Tongue (tissue), 2 donors: ENCODE data around the gene FGF10. TPM values are rescaled to one million over a fixed set of nuclear protein-coding genes. Genes with fewer than 3 reads are reported as not detected.

Experiments used
- DNase-seq: peaks from one replicate; pipeline ENCODE4 v3.0.0-alpha.2; 2015
- total RNA-seq: library from RNA; depleted of rRNA; stranded (reverse); fragments of >200 nt; gene quantifications from one replicate; pipeline ENCODE4 v1.2.3, GENCODE V29; 2014

The FGF10 gene
- 18.4 TPM for total RNA-seq

DNA sequence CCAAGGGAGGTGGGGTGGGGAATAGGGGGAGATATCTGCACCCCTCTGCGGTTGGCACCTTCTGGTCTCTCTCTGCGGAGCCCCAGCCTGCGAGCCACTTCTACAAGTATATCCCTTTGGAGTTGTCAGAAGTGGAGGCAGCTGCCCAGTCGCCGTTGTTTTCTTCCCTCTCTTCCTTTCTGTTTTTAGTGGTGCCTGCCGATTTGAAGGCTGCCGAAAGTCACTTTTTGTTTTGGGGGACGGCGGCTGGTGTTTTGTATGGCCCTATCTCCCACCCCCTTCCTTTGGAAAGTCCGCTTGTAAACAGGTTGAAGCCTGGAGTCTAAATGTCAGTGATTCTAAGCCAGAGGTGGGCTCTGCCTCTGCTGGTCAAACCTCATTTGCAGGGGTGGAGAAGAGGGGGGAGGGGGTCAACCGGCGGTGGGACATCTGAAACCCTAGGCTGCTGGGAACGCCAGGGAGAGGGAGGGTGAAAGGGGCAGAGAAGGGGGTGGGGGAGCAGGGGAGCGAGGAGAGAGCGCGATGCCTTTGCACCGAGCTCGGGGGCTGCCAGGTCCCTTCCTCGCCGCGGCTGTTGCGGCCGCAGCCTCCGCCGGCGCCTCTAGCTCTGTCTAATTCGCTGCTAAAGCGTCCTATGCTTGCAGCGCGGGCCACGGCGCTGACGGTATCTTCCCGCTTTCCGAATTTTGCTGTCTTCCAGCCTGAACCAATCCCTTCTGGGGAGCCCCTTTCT is at the start of gene FGF10:
Gene FGF10 (minus strand): TSS at position 331 of the 733 bp plus-strand sequence. CDS start 738 bp downstream, outside the sequence.
- peak; percentile 87 for DNase-seq

GRCh38 chr5:44426944-44427343 is 37.7 kb upstream of the FGF10 start:
- no peak for DNase-seq

DNA sequence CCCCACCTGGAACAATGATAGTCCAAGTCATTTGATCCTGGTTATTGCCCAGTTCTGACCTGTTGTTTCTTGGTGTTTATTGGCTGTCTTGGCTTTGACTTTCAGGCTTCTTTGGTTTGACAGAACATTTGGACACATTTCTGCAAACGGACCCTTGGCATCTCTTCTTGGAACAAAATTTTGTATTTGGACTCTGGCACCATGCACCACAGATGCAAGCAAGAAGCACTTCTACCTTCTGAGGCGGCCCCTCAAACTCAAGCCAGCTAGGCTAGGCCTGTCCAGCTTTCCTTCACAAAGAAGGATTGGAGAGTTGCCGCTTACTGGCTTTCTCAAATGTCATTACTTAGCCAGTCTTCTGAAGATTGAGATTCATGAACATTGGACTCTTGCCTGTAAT is 23.1 kb upstream of the FGF10 start:
- peak; percentile 44 for DNase-seq

- DNase-seq, result no peak
Measured at GRCh38 chr5:44402084-44402483, 12.9 kb upstream of the FGF10 start.

GRCh38 chr5:44401611-44402010 is 12.4 kb upstream of the FGF10 start:
- DNase-seq, result no peak

DNA sequence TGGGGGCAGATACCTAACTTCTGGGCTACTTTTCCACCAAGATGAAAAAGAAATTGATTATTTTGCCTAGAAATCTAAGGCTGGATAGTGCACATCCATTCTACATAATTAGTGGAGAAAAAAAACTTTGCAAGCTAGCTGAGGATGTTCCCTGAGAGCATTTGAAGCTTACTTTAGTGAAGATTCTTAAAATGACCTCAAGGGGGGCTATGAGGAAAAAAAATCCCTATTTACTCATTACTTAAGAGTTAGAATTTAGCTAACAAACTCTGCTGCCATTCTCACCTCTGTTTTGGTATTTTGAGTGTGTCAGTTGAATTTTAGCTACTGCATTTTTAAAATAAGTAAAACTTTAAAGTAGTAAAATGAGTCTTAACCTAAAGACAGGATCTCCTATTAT is 9.2 kb upstream of the FGF10 start:
- no peak for DNase-seq

- no peak for DNase-seq
Measured at GRCh38 chr5:44396312-44396711, 7.1 kb upstream of the FGF10 start.

GRCh38 chr5:44390351-44390750 is 1.1 kb upstream of the FGF10 start:
- peak; percentile 45 for DNase-seq

- DNase-seq, result no peak
Measured at GRCh38 chr5:44389823-44390143, 563 bp upstream of the FGF10 start.

DNA sequence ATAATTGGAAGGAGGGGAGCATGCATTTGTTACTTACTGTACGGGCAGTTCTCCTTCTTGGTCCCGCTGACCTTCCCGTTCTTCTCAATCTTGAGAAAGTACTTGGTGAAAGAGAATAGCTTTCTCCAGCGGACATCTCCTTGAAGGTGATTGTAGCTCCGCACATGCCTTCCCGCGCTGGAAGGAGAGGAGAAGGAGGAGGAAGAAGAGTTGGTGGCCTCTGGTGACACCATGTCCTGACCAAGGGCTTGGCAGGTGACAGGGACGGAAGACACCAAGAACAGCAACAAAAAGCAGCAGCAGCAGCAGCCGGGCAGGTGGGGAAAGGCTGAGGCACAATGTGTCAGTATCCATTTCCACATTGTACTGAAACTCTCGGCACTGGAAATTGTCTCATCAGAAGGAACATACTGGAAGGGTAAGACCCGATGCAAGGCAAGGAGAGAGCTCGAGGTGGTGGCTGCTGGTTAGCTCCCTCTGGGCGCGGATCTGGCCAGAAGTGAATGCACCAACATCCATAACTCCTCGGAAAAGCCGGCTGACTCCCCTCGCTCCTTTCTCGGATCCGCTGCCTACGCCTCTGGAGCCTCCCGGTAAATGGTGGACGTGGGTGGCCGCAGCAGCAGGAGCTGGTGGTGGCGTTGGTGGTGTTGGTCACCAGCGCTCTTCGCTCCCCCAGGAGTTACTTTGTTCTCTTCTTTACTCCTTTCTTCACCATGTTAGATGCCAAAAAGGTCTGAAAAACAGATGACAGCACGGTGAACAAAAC is 715 bp downstream of the FGF10 start:
- DNase-seq, result peak; percentile 67

- DNase-seq, result peak; percentile 70
Measured at GRCh38 chr5:44387921-44388320, 1.3 kb downstream of the FGF10 start.

DNA sequence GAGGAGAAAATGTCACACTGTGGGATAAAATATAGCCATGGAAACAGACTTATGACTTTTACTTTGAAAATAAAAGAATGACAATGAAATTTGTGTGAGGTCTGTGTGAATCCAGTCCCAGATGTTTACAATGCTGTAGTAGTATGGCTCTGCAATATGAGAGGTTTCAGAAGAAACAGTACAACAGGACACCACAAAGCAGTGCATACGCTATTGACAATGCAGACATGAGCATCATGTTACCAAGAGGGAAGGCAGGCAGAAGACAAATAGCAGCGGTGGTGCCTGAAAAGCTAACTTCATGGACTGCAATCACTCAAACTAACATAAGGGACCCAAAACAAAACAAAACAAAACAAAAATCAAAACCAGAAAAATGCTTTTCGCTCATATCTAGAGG is 1.8 kb downstream of the FGF10 start:
- DNase-seq, result peak; percentile 77

GRCh38 chr5:44385291-44385900 is 3.8 kb downstream of the FGF10 start:
- peak; percentile 68 for DNase-seq

- peak; percentile 78 for DNase-seq
Measured at GRCh38 chr5:44384816-44385215, 4.4 kb downstream of the FGF10 start.

DNA sequence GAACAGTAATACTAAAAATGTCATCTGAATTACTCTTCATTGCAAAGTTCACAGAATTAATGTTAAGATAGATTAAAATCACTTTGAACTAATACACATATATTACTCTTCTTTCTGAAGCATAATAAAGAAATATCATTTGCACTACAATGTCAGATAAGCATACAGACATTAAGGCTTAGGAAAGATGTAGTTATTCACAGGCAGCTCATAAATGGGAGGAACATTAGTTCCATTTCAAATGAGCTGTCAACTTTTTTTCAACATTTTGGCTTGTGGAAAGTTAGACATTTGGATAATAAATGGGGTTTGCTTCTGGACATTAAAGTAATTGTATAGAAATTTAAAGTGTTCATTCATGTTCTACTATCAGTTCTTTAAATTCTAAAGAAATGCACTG is 6.3 kb downstream of the FGF10 start:
- DNase-seq, result no peak

GRCh38 chr5:44377057-44377456 is 12.2 kb downstream of the FGF10 start:
- no peak for DNase-seq

- DNase-seq, result no peak
Measured at GRCh38 chr5:44372028-44372427, 17.2 kb downstream of the FGF10 start.

- DNase-seq, result no peak
Measured at GRCh38 chr5:44367203-44367602, 22.0 kb downstream of the FGF10 start.

DNA sequence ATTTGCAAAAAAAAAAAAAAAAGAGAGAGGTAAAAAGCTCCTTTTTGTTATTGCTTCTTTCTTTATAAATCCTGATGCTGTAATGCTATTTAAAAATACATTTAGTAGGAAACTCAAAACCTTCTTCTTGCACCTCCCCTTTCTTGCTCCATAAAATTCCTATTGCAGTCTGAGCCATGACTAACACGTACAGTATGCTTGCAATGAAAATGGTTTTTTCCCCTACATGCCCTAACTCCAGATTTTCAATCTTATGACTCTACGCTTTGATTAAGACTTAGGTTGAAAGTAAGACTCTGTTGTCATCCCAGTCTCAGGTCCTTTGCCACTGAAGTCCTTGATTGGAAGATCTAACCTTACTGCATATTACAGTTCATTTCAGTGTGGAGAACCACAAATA is 23.9 kb downstream of the FGF10 start:
- DNase-seq, result no peak

GRCh38 chr5:44364097-44364496 is 25.1 kb downstream of the FGF10 start:
- DNase-seq, result no peak

DNA sequence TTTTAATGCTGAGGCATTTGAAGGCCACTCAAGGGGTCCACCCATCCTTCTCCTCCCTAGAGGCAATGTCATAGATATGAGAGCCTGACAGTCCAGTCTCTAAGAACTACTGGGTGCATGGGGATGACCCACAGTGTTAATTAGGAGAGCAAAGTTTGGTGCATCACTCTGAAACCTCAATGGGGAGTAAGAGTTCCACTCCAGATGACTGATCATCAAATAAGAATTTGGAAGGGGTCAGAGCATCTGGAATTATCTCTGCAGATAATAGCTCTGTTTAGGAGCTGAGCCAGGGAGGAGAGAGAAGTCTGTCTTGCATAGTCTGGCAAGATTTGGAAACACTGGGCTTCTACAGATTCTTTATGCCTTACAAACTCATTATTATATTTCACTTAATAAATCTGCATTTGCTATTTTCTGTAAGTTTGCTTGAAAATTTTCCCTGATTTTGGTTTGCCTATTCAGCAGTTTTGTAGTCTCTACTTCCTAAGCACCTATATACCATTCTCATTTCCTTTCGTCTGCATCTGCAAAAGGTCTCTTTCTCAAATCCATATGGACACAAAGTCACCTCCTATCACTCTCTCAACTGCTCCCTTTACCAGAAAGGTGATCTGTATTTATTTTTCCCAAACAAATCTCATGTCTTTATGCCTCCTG is 27.7 kb downstream of the FGF10 start:
- no peak for DNase-seq

DNA sequence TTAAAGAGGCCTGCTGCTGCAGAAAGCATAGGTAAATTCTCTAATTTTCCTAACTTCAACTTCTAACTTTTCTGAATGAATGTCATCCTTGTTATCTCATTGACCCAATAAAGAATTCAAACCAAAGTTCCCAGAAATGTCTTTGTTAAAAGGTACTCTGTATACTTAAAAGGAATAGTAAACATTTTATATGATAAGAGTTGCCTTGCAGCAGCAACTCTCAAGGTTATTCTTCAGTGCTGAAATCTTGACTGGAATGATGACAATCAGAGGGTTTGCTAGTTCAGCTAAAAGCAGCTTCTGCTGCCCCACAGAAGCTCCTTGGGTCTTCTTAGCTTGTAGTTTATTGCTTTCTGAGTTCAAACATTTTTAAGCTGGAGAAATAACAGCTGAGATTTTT is 28.3 kb downstream of the FGF10 start:
- no peak for DNase-seq

GRCh38 chr5:44358421-44358820 is 30.8 kb downstream of the FGF10 start:
- no peak for DNase-seq
